ENCODE results near the gene RASSF6. TPM values are rescaled to one million over a fixed set of nuclear protein-coding genes. Genes with fewer than 3 reads are reported as not detected.
"Not testable (repeated sequence)": the region's sequence is repeated elsewhere in the genome, so short reads cannot be mapped to it uniquely, and the experiment has no call there.

Gene RASSF6
- polyA plus RNA-seq, 1 donor = not detected

DNA sequence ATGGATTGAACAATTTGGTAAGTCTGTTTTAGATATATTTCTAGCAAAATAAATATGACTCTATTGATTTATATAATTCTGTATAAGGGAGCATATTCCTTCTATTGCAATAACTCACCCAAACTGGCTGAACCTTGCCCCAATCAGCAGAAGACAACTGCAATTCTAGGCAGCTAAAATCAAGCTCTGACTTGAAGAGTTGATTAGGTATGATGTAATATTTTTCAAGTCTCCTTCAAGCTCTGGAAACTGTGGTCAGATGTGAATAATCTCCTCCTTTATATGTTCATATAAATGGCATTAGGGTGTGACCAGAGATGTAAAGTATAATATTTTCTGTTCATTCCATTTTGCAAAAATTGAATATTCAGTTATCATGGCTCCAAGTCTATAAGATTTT is 8.2 kb downstream of the RASSF6 start:
- DNase-seq (ENCODE audit: low read depth) = no peak

DNA sequence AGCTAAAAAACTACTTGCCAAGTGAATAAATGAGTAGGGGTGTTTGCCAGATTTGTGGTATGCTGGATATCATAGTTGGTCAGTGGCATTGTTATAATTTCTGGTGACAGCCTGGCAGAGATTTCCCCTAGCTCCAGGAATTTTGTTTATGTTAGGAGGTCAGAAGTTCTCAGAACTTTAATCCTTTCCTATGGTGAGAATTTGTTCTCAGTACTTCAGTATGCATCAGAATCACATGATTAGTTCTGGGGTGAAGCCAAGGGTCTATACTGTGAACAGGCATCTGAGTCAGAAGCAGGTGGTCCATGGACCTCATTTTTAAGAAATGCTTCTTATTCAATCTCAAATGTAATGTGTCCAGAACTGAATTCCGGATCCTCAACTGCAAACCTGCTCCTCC is 10.5 kb downstream of the RASSF6 start:
- DNase-seq (ENCODE audit: low read depth) = no peak

DNA sequence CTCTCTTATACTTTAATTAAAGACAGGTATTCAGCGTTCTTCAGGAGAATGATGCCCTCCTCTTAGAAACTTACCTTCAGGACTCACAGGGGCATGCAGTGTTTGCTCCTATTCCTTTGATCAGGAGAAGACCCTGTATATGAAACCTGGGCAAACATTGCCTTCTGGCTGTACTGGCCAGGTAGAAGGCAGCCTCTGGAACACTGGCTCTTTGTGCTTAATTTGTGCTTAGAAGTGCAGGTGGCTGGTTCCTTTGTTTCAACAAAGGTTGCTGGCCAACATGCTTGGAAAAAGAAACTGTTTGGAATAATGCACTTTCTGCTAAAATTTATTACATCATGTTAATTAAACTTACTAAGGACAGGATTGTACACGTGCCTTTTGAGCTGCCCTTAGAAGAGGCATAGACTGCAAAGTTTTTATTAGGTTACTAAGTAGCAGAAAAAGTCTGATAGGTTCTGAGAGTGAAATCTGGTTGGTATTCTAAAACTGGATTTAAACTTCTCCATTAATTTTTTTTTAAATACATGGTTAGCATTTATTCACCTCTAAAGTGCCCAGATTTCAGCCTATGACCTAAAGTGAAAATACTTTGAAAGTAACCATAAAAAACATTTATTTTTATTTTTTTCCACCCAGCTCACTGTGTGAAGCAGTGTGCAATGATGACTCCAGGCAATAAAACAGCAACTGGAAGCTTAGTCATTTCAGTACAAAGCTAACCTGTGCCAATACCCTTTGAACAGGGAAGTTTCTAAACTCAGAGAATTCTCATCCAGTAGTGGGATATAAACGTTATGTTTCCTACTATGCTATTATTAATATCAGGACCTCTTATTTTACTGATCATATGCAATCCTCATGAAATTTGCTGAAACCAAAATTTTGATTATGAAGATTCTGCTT is 11.3 kb downstream of the RASSF6 start:
- no peak for DNase-seq (ENCODE audit: low read depth)

DNA sequence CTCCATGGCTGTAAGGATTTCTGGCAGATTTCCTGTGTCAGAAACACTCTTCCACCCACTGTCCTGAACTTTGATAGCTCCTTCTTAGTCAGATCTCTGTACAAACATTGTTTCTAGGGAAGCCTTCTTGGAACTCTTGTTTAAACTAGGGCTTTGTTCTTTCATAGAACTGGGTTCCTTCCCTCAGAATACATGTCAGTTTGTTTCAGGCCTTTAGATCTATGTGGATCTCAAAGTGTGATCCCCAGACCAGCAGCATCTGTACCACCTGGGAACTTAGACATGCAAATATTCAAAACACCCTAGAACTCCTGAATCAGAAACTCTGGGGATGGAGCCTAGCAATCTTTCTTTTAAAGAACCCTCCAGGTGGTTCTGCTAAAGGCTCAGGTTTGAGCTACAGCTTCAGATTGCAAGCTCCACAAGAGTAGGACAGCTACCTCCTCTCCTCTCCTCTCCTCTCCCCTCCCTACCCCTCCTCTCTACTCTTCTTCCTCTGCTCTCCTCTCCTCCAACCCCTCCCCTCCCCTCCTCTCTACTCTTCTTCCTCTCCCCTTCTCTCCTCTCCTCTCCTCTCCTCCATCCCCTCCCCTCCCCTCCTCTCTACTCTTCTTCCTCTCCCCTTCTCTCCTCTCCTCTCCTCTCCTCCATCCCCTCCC is 12.7 kb downstream of the RASSF6 start:
- no peak for DNase-seq (ENCODE audit: low read depth)

DNA sequence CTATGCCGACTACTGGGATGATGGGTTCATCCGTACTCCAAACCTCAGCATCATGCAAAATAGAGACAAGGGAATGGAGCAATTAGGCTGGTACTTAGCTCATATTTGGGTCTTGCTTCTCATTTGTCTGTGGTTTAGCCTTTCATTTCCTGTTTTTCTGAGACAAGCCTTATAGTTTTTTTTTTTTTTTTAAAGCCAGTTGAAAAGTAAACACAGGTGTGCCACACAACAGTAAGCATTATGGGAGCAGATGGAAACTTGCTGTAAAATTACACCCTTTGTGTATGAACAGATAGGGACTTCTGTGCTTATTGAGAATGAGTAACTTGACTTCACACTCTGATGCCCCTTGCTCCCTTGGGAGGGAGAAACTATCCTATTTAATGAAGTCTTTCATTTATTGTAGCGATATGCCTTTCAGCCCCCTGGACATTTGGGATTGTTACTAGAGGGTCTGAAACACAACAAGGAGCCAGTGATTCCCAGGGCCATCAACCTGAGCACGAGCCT is 13.7 kb downstream of the RASSF6 start:
- no peak for DNase-seq (ENCODE audit: low read depth)

DNA sequence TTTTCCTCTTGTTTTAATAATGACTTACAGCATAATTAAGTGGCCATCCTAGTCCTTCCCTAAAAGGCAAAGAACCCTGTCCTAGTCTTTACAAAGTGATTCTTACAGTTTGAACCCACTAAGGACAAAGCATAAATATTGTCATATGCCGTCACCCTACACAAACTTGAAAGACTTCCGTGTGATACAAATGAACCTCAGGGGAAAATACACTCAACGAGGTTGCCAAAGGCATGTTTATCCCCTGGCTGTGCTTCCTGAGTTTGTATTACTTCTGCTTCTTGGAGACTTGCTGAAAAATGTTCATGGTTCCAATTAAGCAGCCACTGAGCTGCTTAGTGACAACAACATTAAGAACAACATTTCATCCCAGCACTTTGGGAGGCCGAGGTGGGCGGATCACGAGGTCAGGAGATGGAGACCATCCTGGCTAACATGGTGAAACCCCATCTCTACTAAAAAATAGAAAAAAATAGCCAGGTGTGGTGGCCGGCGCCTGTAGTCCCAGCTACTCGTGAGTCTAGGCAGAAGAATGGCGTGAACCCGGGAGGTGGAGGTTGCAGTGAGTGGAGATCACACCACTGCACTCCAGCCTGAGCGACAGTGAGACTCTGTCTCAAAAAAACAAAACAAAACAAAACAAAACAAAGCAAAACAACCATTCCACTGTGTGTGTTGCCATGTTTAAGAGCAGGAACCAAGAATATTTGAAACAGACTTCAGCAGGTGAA is 16.2 kb downstream of the RASSF6 start:
- DNase-seq (ENCODE audit: low read depth) = no peak

DNA sequence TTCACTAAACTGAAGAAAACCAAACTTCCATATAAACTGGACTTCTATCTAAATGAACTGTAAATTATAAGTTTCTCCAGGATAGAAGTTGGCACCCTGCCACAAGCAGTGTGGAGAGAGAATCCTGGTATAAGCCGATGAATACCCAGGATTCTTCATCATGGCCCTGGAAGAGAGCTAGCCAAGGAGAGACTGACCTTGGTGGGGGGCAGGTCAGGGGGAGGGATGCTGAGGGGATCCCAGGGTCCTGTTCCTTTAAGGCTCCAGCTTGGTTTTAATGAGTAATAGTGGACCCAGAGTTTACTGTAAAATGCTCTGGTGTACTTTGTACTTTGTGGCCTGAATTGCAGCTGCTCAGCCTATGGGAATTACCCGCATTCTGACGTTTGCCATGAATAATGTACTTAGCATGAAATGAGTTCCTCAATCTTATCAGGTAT is 16.9 kb downstream of the RASSF6 start:
- no peak for DNase-seq (ENCODE audit: low read depth)

DNA sequence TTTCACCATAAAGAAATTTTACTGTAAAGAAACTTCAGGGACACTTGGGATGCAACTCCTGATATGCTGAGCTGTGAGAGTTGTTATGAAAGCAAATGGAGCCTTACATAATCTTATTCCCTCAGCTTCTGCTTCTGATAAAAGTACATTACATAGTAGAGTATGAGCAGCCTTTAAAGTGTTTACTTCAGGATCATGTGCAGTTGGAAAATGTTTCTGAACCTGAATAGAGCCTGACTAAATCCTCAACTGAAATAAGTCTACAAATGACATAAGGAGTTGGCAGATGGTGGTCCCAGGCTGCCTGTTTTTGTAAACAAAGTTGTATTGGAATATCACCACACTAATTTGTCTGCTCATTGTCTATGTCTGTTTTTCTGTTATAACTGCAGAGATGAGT is 19.3 kb downstream of the RASSF6 start:
- peak; percentile 80 for DNase-seq (ENCODE audit: low read depth)

DNA sequence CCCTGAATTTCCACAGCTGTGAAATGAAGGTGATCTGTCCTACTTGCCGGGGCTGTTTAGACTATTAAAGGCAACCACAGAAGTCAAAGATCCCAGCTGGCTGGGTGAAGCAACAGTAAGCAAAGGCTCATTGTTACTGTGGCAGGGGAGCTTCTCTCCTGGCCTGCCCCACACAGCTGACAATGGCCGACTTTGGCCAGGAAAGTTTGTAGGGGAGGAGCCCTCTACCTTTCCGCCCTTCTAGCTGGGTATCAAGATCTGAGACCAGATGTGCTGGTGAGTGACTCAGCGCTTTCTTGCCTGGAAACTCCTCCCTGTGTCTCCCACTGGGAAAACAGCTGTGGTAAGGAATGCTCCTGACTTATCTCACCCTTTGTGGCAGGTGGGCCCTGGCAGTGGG is 21.1 kb downstream of the RASSF6 start:
- DNase-seq (ENCODE audit: low read depth) = no peak

DNA sequence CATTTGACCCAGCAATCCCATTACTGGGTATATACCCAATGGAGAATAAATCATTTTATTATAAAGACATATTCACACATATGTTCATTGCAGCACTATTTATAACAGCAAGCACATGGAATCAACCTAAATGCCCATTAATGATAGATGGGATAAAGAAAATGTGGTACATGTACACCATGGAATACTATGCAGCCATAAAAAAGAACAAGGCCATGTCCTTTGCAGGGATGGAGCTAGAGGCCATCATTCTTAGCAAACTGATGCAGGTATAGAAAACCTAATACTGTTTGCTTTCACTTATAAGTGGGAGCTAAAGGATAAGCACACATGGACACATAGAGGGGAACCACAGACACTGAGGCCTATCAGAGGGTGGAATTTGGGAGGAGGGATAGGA is 22.6 kb downstream of the RASSF6 start:
- no peak for DNase-seq (ENCODE audit: low read depth)

DNA sequence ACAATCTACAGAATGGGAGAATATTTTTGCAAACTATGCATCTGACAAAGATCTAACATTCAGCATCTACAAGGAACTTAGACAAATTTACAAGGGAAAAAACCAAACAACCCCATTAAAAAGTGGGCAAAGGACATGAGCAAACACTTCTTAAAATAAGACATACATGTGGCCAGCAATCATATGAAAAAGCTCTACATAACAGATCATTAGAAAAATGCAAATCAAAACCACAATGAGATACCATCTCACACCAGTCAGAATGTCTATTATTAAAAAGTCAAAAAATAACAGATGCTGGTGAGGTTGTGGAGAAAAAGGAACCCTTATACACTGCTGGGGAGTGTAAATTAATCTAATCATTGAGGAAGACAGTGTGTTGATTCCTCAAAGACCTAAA is 23.1 kb downstream of the RASSF6 start:
- DNase-seq (ENCODE audit: low read depth) = not testable (repeated sequence)

DNA sequence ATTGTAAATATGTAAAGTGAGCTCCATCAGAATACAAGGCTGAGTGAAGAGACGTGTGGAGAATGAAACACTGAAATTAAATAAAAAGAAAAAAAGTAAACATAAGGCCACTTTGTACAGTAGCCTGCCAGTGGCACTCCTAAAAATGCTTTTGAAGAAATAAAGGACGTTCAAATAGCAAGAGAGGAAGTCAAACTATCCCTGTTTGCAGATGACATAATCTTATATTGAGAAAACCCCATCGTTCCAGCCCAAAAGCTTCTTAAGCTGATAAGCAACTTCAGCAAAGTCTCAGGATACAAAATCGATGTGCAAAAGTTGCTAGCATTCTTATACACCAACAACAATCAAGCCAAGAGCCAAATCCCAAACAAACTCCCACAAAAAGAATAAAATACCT is 24.2 kb downstream of the RASSF6 start:
- DNase-seq (ENCODE audit: low read depth) = no peak

DNA sequence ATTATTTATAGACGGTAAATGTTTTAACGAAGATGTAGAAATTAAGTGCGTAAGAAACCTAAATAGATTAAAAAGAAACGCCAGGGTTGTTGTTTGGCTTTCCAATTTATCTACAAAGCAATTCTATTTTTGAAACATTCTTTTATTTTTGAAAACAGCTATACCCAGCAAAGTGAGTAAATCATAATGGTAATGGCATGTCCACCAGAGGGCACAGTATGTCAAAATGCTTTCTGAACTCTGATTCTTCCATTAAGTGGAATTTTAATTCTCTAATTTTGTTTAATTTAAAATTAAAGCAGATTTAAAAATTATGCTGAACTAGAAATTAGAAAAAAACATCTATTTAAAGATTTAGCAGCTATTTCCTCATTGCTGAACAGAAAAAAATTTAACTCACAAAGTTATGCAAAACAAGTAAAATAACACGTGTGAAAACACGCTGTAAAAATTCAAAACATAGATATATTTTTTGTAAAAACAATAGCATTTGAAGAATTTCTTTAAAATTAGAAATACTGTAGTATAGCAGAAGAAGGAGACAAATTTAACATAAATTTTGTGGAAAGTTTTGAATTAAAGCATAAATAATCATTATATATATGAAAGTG is 26.5 kb downstream of the RASSF6 start:
- no peak for DNase-seq (ENCODE audit: low read depth)

DNA sequence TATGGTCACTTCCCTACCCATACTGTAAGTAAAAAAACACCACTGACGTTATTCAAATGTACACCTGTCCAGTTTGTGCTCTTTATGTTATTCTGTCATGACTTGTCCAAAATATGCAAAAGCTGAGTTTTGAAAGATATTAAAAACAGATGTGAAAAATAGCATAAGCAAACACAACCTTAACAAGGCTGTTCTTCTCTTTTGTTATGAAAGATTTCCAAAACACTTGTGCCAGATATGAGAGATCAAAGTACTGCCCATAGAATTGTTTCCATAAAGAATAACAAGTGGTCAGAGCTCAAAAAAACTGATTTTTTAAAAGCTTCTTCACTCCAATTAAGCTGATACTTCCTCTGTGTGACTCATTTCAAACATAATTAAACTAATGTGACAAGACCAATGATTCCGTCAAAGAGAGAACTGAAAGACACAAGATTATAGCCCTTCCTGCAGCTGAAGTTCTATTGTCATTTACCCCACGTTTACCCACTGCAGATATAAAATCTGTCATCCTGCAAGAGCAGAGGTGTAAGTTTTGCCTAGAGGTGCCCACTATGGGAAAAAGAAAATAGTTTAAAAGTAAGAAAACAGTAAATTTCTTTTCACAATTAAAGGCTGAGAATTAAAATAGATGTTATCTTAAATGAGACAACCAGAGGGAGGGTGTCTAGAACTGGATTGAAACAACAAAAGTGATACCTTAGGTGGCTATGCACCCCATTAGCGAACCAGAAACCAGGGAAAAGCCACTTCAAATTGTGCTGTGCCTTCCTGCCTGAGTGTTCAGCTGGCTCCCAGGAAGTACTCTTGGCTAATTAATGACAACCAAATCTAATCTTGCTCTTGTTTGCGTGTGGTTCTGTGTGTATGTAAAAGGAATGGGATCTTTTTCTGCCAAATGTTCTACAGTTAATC is 30.1 kb downstream of the RASSF6 start:
- DNase-seq (ENCODE audit: low read depth) = no peak

DNA sequence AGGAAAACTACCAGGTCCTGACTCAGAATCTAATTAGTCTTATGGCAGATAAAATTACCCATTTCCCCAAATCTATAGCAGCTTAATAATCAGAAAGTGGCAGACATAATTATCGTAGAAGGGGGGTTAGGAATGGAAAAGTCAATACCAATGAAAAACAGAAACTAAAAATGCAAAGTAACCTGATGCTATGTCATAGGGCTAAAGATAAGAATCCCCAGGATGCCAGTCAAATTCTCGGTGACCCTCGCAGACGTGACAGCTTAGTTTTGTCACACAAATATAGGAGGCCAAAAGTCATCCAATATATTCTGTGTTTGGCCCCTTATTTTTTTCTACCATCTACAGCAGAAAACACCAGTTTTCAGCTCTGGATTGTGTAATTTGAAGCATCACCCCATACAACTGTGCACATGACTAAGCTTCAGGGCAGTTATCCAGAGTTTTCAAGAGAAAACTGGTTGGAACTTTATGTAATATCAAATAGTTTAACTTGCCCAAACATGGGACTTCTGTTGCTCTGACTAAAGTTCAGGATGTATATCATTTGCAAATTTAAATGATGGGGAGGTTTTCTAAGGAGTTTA is 30.9 kb downstream of the RASSF6 start:
- DNase-seq (ENCODE audit: low read depth) = no peak

DNA sequence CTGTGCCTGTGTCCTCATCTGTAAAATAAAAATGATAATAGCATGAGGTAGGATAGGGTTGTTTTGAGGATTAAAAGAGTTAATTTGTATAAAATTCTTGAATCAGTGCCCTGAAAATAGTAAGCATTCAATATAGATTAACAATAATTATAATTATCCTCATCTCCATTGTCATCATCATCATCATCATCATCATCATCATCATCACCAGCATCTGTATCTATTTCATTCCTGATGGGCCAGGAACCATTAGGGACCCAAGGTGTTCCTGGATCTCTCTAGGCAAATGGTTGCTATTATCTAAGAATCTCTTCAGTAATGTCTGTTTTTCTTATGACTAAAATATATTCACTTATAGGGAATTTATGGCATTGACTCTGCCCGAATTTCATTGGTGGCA is 31.6 kb downstream of the RASSF6 start:
- DNase-seq (ENCODE audit: low read depth) = no peak

DNA sequence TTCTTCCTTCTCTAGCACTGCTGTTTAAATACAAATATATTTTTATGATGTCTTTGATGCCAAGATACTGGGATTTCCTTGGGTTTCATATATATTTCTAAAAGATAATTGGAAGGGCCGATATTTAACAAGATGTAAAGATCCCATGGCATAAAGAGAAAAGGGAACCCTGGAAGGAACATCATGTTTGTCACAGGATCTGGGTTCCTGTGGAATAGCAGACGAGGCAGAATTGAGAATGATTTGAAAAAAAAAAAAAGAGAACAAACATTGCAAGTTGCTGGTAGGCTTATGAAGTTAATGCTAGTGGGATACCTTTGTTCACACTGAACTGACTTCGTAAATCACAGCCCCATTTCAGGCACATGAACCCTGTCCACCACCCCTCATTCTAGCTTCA is 33.6 kb downstream of the RASSF6 start:
- DNase-seq (ENCODE audit: low read depth) = no peak

DNA sequence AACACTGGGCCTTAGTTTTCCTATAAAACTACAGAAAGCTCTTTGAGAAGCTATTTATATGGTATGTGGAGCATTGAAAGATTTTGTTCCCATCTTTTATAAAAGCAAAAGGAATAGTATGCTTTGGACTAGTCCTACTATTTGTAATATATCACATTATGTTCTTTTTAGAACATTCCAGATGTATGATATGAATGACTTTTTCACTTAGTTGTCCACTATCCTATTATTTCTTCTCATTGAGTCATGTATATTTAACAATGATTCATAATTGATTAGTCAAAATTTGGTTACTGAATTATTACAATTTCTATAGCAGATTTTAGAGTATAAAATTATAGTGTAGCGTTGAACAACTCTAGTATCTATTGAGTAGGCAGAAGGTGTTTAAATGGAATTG is 34.2 kb downstream of the RASSF6 start:
- DNase-seq (ENCODE audit: low read depth) = no peak

DNA sequence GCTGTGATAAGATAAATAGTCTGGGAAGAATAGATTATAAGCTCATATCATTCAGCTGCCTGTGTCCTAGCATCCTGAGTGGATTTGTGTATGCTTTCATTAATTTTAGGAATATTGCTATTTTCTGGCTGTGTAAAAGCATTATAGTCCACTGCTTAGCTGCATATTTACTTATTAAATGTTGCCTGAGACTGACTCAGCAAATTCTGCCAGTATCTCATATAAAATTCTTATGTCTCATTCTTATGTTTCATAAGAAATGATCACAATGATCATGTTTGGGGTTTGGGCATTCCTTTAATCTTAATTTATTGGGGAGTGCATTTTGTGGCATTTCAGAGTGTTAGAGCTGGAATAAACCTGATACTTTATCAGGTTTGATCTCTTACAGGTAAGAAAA is 34.9 kb downstream of the RASSF6 start:
- DNase-seq (ENCODE audit: low read depth) = no peak

DNA sequence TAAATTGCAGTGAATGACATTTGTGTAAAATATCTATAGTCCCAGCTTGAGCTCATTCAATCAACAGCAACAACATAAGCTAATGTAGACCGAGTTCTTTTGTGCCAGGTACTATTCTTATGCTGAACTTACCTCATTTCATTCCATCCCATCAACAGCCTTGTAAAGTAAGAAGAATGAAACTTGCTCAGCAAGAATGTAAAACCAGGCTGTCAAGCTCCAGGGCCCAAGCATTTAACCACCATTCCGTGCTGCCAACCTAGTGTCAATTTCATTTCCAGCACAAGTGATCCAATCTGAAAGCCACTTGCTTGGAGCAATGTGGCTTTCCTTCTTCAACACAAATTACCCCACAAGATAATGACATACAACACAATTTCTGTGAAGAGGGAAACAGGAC is 36.6 kb downstream of the RASSF6 start:
- no peak for DNase-seq (ENCODE audit: low read depth)

Measured in forelimb muscle (tissue), 1 donor.